HK-2 (cell line): ENCODE measurements around the gene SP7.
A peak's percentile ranks its signal among the peaks of the same experiment; 100 is the strongest.
"Not testable (repeated sequence)": the region's sequence is repeated elsewhere in the genome, so short reads cannot be mapped to it uniquely, and the experiment has no call there.

Experiments used
- DNase-seq: peaks from one replicate; pipeline ENCODE4 v3.0.0-alpha.2; 2018; ENCODE audit not compliant: unreplicated experiment

SP7 gene

GRCh38 chr12:53336181-53336681 lies at the start of gene SP7:
Gene SP7, minus strand, starts transcription at chr12:53336354. Its CDS starts 708 bp downstream, at chr12:53335646.
- no peak for DNase-seq

- no peak for DNase-seq
These were observed 47.1 kb upstream of the SP7 start for GRCh38 chr12:53383258-53383657.

- peak; percentile 69 for DNase-seq
These were observed 45.8 kb upstream of the SP7 start for GRCh38 chr12:53381731-53382630.

- no peak for DNase-seq
These were observed 44.9 kb upstream of the SP7 start for GRCh38 chr12:53380794-53381730.

GRCh38 chr12:53380104-53380793 lies 44.1 kb upstream of the SP7 start, which contains the start of gene SP1:
Gene SP1, plus strand, starts transcription at chr12:53380176. Its CDS starts 116 bp downstream, at chr12:53380292.
- peak; percentile 90 for DNase-seq

GRCh38 chr12:53379389-53380103 lies 43.4 kb upstream of the SP7 start:
- peak; percentile 99 for DNase-seq

- DNase-seq = no peak
These were observed 42.7 kb upstream of the SP7 start for GRCh38 chr12:53378724-53379388.

GRCh38 chr12:53378222-53378621 lies 42.1 kb upstream of the SP7 start:
- DNase-seq = no peak

- no peak for DNase-seq
These were observed 40.6 kb upstream of the SP7 start for GRCh38 chr12:53376747-53377146.

- DNase-seq = not testable (repeated sequence)
These were observed 38.1 kb upstream of the SP7 start for GRCh38 chr12:53374277-53374676.

GRCh38 chr12:53373554-53374133 lies 37.5 kb upstream of the SP7 start:
- not testable (repeated sequence) for DNase-seq

- DNase-seq = no peak
These were observed 29.2 kb upstream of the SP7 start for GRCh38 chr12:53365245-53365904.

- DNase-seq = not testable (repeated sequence)
These were observed 25.5 kb upstream of the SP7 start for GRCh38 chr12:53361638-53362037.

GRCh38 chr12:53358836-53359419 lies 22.8 kb upstream of the SP7 start:
- no peak for DNase-seq

- DNase-seq = no peak
These were observed 19.0 kb upstream of the SP7 start for GRCh38 chr12:53355121-53355520.

- no peak for DNase-seq
These were observed 17.1 kb upstream of the SP7 start for GRCh38 chr12:53353257-53353655.

GRCh38 chr12:53352331-53353256 lies 16.4 kb upstream of the SP7 start:
- DNase-seq = peak; percentile 83

GRCh38 chr12:53347905-53348304 lies 11.8 kb upstream of the SP7 start:
- no peak for DNase-seq
